ENCODE results near the gene GPR137B. TPM values are rescaled to one million over a fixed set of nuclear protein-coding genes. Genes with fewer than 3 reads are reported as not detected.
"Not testable (repeated sequence)": the region's sequence is repeated elsewhere in the genome, so short reads cannot be mapped to it uniquely, and the experiment has no call there.

Gene GPR137B
- total RNA-seq, 2 experiments from 2014 or later: 8.6 to 9.5 TPM

DNA sequence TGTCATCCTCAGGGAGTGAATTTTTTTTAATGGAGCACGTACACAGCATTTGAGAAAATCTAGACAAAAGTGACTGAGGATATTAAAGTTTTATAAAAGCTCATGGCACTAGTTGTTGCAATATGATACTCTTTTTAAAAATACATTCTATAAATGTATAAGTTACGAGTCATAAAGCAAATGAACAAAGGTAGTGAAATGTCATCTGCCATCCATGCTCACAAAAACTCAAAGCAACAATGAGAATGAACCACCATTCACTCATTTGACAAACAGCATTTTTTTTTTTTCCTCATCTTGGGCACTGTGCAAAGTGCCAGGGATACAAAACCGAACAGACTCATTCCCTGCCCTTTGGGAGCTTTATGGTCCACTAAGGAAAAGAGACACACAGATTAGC is 38.7 kb downstream of the GPR137B start:
- H3K4me3 Mint-ChIP-seq: no peak overlapping the region
- ChIA-PET CTCF (no interaction called here), POLR2A (no interaction called here)

DNA sequence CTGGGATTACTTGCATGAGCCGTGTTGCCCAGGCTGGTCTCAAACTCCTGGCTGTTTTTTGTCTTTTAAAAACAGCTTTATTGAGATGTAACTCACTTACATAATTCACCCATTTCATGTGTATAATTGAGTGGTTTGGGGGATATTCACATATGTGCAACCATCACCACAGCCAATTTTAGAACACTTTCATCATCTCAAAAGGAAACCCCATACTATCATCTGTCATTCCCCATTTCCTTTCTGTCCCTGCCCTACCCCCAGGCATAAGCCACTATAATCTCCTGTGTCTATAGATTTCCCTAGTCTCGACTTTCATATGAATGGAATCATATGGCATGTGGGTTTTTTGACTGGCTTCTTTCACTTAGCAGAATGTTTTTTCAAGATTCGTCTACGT is 43.3 kb downstream of the GPR137B start:
- no peaks in the 10 kb centered on the region for H3K27me3 Mint-ChIP-seq
- no peak for DNase-seq
- no peaks in the 10 kb centered on the region for H3K4me1 Mint-ChIP-seq
- peaks cover 35% of the 10 kb centered on the region for H3K36me3 Mint-ChIP-seq (ENCODE audit: low read depth)
- POLR2A ChIA-PET: no interaction called here
- H3K27ac Mint-ChIP-seq: no peak overlapping the region
- H3K4me3 Mint-ChIP-seq: no peak overlapping the region
- peaks cover 3% of the 10 kb centered on the region for H3K9me3 Mint-ChIP-seq
- CTCF ChIA-PET: interaction anchor here (0.6 kb wide), 1 partner anchor 1167 kb away, joined by 4 read pairs; no protein-coding TSS in a partner anchor

More for the DNA sequence above, 38.7 kb downstream of the GPR137B start:
- Mint-ChIP-seq H3K27ac (no peak overlapping the region), H3K36me3 (ENCODE audit: low read depth) (peaks cover 7% of the 10 kb centered on the region), H3K27me3 (no peaks in the 10 kb centered on the region), H3K4me1 (no peaks in the 10 kb centered on the region), H3K9me3 (no peaks in the 10 kb centered on the region)
- DNase-seq: no peak

DNA sequence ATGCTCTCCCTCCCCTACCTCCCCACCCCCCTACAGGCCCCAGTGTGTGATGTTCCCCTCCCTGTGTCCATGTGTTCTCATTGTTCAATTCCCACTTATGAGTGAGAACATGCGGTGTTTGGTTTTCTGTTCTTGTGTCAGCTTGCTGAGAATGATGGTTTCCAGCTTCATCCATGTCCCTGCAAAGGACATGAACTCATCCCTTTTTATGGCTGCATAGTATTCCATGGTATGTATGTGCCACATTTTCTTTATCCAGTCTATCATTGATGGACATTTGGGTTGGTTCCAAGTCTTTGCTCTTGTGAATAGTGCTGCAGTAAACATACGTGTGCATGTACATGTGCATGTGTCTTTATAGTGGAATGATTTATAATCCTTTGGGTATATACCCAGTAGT is 44.1 kb downstream of the GPR137B start:
- H3K27ac Mint-ChIP-seq, POLR2A ChIA-PET, DNase-seq, H3K27me3 Mint-ChIP-seq, H3K4me1 Mint-ChIP-seq, H3K9me3 Mint-ChIP-seq, H3K4me3 Mint-ChIP-seq, CTCF ChIA-PET: not testable (repeated sequence)
- H3K36me3 Mint-ChIP-seq (ENCODE audit: low read depth): peaks cover 37% of the 10 kb centered on the region

DNA sequence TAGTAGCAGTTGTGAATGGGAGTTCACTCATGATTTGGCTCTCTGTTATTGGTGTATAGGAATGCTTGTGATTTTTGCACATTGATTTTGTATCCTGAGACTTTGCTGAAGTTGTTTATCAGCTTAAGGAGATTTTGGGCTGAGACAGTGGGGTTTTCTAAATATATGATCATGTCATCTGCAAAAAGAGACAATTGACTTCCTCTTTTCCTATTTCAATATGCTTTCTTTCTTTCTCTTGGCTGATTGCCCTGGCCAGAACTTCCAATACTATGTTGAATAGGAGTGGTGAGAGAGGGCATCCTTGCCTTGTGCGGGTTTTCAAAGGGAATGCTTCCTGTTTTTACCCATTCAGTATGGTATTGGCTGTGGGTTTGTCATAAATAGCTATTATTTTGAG is 45.7 kb downstream of the GPR137B start:
- H3K9me3 Mint-ChIP-seq, DNase-seq, H3K4me3 Mint-ChIP-seq, H3K4me1 Mint-ChIP-seq, POLR2A ChIA-PET, H3K27ac Mint-ChIP-seq, CTCF ChIA-PET, H3K27me3 Mint-ChIP-seq: not testable (repeated sequence)
- peaks cover 36% of the 10 kb centered on the region for H3K36me3 Mint-ChIP-seq (ENCODE audit: low read depth)

DNA sequence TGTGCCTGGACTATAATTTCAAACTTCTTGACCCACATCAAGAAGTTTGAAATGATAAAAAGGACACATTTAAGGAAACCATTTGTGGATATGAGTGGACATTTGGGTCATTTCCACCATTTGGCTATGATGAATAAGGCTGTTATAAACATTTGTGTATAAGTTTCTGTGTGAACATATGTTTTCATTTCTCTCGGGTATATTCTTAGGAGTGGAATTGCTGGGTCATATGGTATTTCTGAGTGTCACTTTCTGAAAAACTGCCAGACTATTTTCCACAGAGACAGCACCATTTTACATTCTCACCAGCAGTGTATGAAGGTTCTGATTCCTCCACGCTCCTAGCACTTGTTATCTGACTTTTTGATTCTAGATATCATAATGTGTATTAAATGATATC is 50.8 kb downstream of the GPR137B start:
- Mint-ChIP-seq H3K4me1 (no peaks in the 10 kb centered on the region), H3K9me3 (peaks cover 11% of the 10 kb centered on the region), H3K4me3 (no peak overlapping the region), H3K36me3 (ENCODE audit: low read depth) (peaks cover 33% of the 10 kb centered on the region), H3K27ac (no peak overlapping the region), H3K27me3 (no peaks in the 10 kb centered on the region)
- POLR2A ChIA-PET: no interaction called here
- CTCF ChIA-PET: no interaction called here
- no peak for DNase-seq

DNA sequence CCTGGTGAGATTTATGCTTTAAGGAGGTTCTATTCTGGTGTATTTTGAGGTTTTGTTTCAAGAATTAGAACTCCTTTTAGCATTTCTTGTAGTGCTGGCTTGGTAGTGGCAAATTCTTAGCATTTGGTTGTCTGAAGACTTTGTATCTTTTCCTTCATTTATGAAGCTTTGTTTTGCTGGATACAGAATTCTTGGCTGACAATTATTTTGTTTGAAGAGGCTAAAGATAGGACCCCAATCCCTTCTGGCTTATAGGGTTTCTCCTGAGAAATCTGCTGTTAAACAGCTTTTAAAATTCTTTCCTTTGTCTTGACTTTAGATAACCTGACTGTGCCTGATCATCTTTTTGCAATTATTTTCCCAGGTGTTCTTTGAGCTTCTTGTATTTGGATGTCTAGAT is 58.6 kb downstream of the GPR137B start:
- no peaks in the 10 kb centered on the region for H3K27me3 Mint-ChIP-seq
- peaks cover 37% of the 10 kb centered on the region for H3K9me3 Mint-ChIP-seq
- POLR2A ChIA-PET: no interaction called here
- H3K27ac Mint-ChIP-seq: no peak overlapping the region
- peaks cover 40% of the 10 kb centered on the region for H3K36me3 Mint-ChIP-seq (ENCODE audit: low read depth)
- H3K4me3 Mint-ChIP-seq: no peak overlapping the region
- no peak for DNase-seq
- CTCF ChIA-PET: no interaction called here
- no peaks in the 10 kb centered on the region for H3K4me1 Mint-ChIP-seq

DNA sequence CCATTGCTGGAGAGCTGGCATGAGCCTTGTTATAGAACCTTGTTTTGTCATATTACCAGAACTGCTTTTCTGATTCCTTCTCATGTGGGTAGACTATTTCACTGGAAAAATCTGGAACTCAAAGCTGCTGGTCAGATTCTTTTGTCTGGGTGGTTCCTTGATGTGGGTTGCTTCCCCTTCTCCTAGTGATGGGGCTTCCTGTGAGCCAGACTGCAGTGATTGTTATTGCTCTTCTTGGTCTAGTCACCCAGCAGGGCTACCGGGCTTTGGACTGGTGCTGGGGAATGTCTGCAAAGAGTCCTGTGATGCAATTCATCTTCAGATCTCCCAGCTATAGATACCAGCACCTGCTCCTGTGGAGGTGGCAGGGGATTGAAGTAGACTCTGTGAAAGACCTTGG is 59.4 kb downstream of the GPR137B start:
- peaks cover 37% of the 10 kb centered on the region for H3K9me3 Mint-ChIP-seq
- H3K4me3 Mint-ChIP-seq: no peak overlapping the region
- H3K4me1 Mint-ChIP-seq: no peaks in the 10 kb centered on the region
- peaks cover 37% of the 10 kb centered on the region for H3K36me3 Mint-ChIP-seq (ENCODE audit: low read depth)
- POLR2A ChIA-PET: no interaction called here
- H3K27me3 Mint-ChIP-seq: no peaks in the 10 kb centered on the region
- DNase-seq: no peak
- CTCF ChIA-PET: no interaction called here
- H3K27ac Mint-ChIP-seq: no peak overlapping the region

DNA sequence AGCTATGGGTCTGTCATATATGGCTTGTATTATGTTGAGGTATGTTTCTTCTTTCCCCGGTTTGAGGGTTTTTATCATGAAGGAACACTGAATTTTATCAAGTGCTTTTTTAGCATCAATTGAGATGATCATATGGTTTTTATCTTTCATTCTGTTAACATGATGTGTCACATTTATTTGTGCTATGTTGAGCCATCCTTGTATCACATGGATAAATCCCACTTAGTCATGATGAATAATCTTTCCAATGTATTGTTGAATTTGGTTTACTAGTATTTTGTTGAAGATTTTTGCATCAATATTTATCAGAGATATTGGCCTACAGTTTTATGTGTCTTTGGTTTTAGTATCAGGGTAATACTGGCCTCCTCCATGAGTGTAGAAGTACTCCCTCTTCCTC is 61.7 kb downstream of the GPR137B start:
- DNase-seq: no peak
- H3K27me3 Mint-ChIP-seq: no peaks in the 10 kb centered on the region
- H3K27ac Mint-ChIP-seq: no peak overlapping the region
- H3K9me3 Mint-ChIP-seq: peaks cover 32% of the 10 kb centered on the region
- peaks cover 26% of the 10 kb centered on the region for H3K36me3 Mint-ChIP-seq (ENCODE audit: low read depth)
- ChIA-PET POLR2A (no interaction called here), CTCF (no interaction called here)
- H3K4me3 Mint-ChIP-seq: no peak overlapping the region
- H3K4me1 Mint-ChIP-seq: no peaks in the 10 kb centered on the region

DNA sequence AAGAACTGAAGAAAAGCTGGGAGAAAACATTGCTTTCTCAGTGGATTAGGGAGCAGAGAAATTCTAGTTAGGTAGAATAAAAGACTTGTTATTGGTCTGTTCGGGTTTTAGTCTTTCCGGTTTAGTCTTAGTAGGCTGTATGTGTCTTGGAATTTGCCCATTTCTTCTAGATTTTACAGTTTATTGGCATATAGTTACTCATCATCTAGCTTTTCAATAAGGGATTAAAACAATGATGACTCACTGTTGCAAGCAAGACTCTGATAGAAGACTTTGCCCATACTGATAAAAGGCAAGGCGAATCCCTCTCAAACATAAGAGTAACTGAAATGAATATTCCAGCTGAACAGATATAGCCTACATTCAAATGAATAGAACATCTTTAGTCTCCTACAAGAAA is 62.3 kb downstream of the GPR137B start:
- Mint-ChIP-seq H3K36me3 (ENCODE audit: low read depth) (peaks cover 21% of the 10 kb centered on the region), H3K4me3 (no peak overlapping the region), H3K27me3 (no peaks in the 10 kb centered on the region), H3K27ac (no peak overlapping the region), H3K4me1 (no peaks in the 10 kb centered on the region), H3K9me3 (peaks cover 29% of the 10 kb centered on the region)
- POLR2A ChIA-PET: no interaction called here
- no peak for DNase-seq
- CTCF ChIA-PET: no interaction called here

DNA sequence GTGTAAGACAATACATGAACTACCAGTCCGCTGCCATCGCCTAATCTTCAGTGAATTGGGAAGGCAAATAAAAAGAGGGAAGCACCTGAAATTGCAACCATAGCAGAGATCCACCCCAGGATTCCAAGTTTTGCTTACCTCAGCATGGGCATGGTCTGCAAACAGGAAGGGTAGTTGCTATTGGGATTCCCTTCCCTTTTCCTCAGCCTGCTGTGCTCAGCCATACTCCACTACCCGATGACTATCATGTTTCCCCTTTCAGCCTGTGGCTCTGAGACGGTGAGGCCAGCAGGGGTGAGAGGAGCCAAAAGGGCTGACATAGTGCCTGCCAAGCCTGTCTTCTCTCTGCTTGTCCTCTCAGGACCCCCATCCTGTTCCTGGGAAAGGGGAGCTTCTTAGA is 64.2 kb downstream of the GPR137B start:
- no peak for DNase-seq
- no peak overlapping the region for H3K4me3 Mint-ChIP-seq
- no peaks in the 10 kb centered on the region for H3K27me3 Mint-ChIP-seq
- ChIA-PET POLR2A (no interaction called here), CTCF (no interaction called here)
- H3K27ac Mint-ChIP-seq: no peak overlapping the region
- peaks cover 17% of the 10 kb centered on the region for H3K9me3 Mint-ChIP-seq
- peaks cover 10% of the 10 kb centered on the region for H3K36me3 Mint-ChIP-seq (ENCODE audit: low read depth)
- H3K4me1 Mint-ChIP-seq: no peaks in the 10 kb centered on the region

DNA sequence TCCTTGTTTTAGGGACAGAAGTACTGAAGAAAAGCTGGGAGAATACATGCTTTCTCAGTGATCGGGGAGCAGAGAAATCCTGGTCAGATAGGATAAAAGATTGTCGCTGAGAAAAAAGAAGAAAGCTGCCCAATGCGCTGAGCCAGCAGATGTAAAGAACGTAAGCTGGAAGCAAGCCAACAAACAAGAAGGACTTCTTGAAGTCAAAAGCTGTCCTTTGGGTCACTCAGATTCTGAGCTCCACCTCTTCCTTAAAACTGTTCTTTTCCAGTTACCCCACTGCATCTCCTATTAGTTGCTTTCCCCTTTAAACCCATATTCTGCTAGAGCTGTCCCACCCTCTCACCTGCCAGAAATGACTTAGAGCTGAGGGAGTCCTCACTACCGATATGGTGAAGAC is 64.8 kb downstream of the GPR137B start:
- CTCF ChIA-PET: interaction anchor here (0.6 to 1.3 kb wide), 2 partner anchors 31 to 102 kb away, joined by 3 read pairs; no protein-coding TSS in a partner anchor
- POLR2A ChIA-PET: interaction anchor here (0.6 kb wide), 1 partner anchor 557 kb away, joined by 3 read pairs; no protein-coding TSS in a partner anchor
- H3K27me3 Mint-ChIP-seq: no peaks in the 10 kb centered on the region

DNA sequence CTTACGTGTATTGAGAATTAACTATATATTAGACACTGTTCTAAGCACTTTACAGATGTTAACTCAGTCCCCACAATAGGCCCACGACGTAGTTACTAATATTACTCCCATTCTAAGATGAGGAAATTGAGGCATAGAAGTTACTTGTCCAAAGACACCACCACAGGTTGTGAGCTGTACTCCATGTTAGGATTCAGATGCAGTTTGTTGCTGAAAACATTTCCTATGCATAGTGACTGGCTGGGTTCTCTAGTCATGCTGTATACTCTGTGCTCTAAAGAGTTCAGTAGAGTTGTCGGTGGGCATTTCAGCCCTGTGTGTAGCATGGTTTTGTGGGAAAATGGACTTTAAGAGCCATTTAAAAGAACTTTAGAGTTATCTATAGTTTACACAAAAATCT is 65.2 kb downstream of the GPR137B start:
- ChIA-PET POLR2A (interaction anchor here (0.6 kb wide), 1 partner anchor 557 kb away, joined by 3 read pairs; no protein-coding TSS in a partner anchor), CTCF (interaction anchor here (0.6 to 1.3 kb wide), 2 partner anchors 31 to 102 kb away, joined by 3 read pairs; no protein-coding TSS in a partner anchor)
- Mint-ChIP-seq H3K4me3 (no peak overlapping the region), H3K9me3 (peaks cover 10% of the 10 kb centered on the region), H3K4me1 (no peaks in the 10 kb centered on the region), H3K27me3 (no peaks in the 10 kb centered on the region), H3K27ac (no peak overlapping the region), H3K36me3 (ENCODE audit: low read depth) (peaks cover 11% of the 10 kb centered on the region)
- DNase-seq: no peak

More for the DNA sequence above, 64.8 kb downstream of the GPR137B start:
- peaks cover 12% of the 10 kb centered on the region for H3K9me3 Mint-ChIP-seq
- no peak for DNase-seq
- H3K4me3 Mint-ChIP-seq: no peak overlapping the region
- no peaks in the 10 kb centered on the region for H3K4me1 Mint-ChIP-seq
- peaks cover 11% of the 10 kb centered on the region for H3K36me3 Mint-ChIP-seq (ENCODE audit: low read depth)
- H3K27ac Mint-ChIP-seq: no peak overlapping the region

DNA sequence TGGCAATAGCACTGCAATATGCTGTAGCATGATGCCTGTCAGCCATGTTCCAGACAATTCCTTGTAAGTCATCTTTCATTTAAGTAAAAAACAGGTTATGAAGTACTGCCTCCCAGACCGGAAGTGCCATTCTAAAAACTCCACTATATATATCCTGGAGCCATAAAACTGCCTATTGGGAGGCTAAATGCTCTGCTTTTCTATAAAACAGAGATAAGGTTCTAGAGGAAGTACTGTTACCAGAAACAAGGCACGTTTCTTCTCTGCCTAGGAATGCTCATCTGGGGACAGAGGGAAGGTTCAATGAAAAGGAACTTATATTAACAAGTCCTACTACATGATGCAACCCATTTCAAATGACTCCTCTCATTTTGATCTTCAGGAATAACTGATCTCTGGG is 66.8 kb downstream of the GPR137B start:
- ChIA-PET CTCF (interaction anchor here (1.5 kb wide), 1 partner anchor 243 kb away, joined by 4 read pairs; no protein-coding TSS in a partner anchor), POLR2A (no interaction called here)
- Mint-ChIP-seq H3K27me3 (no peaks in the 10 kb centered on the region), H3K9me3 (no peaks in the 10 kb centered on the region), H3K36me3 (ENCODE audit: low read depth) (peaks cover 4% of the 10 kb centered on the region), H3K4me1 (no peaks in the 10 kb centered on the region), H3K27ac (no peak overlapping the region), H3K4me3 (no peak overlapping the region)
- DNase-seq: no peak

DNA sequence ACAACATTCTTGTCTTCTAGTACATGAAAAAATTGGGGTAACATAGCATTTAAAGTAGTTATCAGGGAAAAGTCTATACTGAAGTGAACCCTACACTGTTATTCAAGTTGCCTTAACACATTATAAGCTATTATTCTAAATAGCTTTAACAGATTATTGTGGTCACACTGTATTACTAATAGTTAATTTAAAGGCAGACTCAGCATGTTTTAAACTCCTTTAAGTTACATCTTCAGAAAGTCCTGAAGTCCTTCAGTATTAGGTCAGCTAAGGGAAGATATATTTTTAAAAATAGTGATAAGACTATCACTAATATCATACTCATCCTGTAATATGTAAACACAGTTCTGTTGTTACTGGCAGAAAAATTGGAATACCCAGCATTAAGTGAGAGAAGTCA is 67.4 kb downstream of the GPR137B start:
- no peak overlapping the region for H3K4me3 Mint-ChIP-seq
- no peak overlapping the region for H3K27ac Mint-ChIP-seq
- peaks cover 4% of the 10 kb centered on the region for H3K36me3 Mint-ChIP-seq (ENCODE audit: low read depth)
- CTCF ChIA-PET: interaction anchor here (1.5 kb wide), 1 partner anchor 242 kb away, joined by 4 read pairs; no protein-coding TSS in a partner anchor
- POLR2A ChIA-PET: no interaction called here
- no peaks in the 10 kb centered on the region for H3K27me3 Mint-ChIP-seq
- H3K4me1 Mint-ChIP-seq: no peaks in the 10 kb centered on the region
- DNase-seq: no peak
- no peaks in the 10 kb centered on the region for H3K9me3 Mint-ChIP-seq

Data from activated CD4-positive, alpha-beta memory T cell treated with anti-CD3 and anti-CD28 coated beads, Interleukin-2, amount 10 ng/mL, durations not matched to agents 7 days and 5 days (primary cell).